Brain microvascular endothelial cell (primary cell): ENCODE data around the gene LARP4B.
A peak's percentile ranks its signal among the peaks of the same experiment; 100 is the strongest.

Experiments used
- DNase-seq: peaks from one replicate; pipeline ENCODE4 v3.0.0-alpha.2; 2020
- H3K27ac ChIP-seq: fragments of 250-450 bp; sonication (Bioruptor Pico); 2 replicates; pipeline ENCODE4 v1.5.1; 2020; ENCODE audit warnings: mild to moderate bottlenecking, moderate library complexity
- H3K27me3 ChIP-seq: fragments of 250-450 bp; sonication (Bioruptor Pico); replicated peaks from 2 replicates; pipeline ENCODE4 v1.5.1; 2020; ENCODE audit warnings: mild to moderate bottlenecking
- H3K36me3 ChIP-seq: fragments of 250-450 bp; sonication (Bioruptor Pico); replicated peaks from 2 replicates; pipeline ENCODE4 v1.5.1; 2020; ENCODE audit warnings: mild to moderate bottlenecking
- H3K4me3 ChIP-seq: 2 replicates; pipeline ENCODE4 v1.5.1; 2011; ENCODE audit warnings: low read depth, mild to moderate bottlenecking, control low read depth, low read length, moderate library complexity
- CTCF ChIP-seq: IDR thresholded peaks from 2 replicates; pipeline ENCODE4 v1.5.1; 2011; ENCODE audit warnings: low read depth, mild to moderate bottlenecking, moderate library complexity, low read length, control low read depth, inconsistent platforms; ENCODE audit errors: missing control alignments
- in situ Hi-C: cut with HindIII; loops from 2 replicates; pipeline ENCODE4 v1.10.0; 2017; ENCODE audit warnings: low sequenced_read_pairs, low pct_ligation_motif_present

Gene LARP4B

GRCh38 chr10:791639-792038, 139.9 kb downstream of the LARP4B start:
- no peak for DNase-seq
- no peak for TF ChIP-seq CTCF
- in situ Hi-C loops, result no loop called here
- Histone ChIP-seq H3K27me3 (no peaks in the 10 kb centered on the region), H3K4me3 (no peak overlapping the region), H3K27ac (no peak overlapping the region), H3K36me3 (no peaks in the 10 kb centered on the region)

- no peak overlapping the region for H3K4me3 ChIP-seq
- DNase-seq, result no peak
- in situ Hi-C loops, result no loop called here
- no peak overlapping the region for H3K27ac ChIP-seq
- H3K36me3 ChIP-seq, result no peaks in the 10 kb centered on the region
- no peaks in the 10 kb centered on the region for H3K27me3 ChIP-seq
- TF ChIP-seq CTCF, result no peak
Observed at GRCh38 chr10:790821-791551, 140.5 kb downstream of the LARP4B start.

- Histone ChIP-seq H3K4me3 (no peak overlapping the region), H3K27me3 (no peaks in the 10 kb centered on the region), H3K36me3 (no peaks in the 10 kb centered on the region), H3K27ac (no peak overlapping the region)
- in situ Hi-C loops, result no loop called here
- DNase-seq, result no peak
- TF ChIP-seq CTCF, result no peak
Observed at GRCh38 chr10:789831-790701, 141.4 kb downstream of the LARP4B start.

GRCh38 chr10:788796-789748, 142.4 kb downstream of the LARP4B start:
- no peaks in the 10 kb centered on the region for H3K36me3 ChIP-seq
- no peak overlapping the region for H3K27ac ChIP-seq
- TF ChIP-seq CTCF, result peak; percentile 86
- in situ Hi-C loops, result no loop called here
- DNase-seq, result peak; percentile 74
- peak overlapping the region; percentile 46 for H3K4me3 ChIP-seq
- no peaks in the 10 kb centered on the region for H3K27me3 ChIP-seq

GRCh38 chr10:787933-788651, 143.4 kb downstream of the LARP4B start:
- H3K4me3 ChIP-seq, result peak overlapping the region; percentile 12
- H3K27me3 ChIP-seq, result no peaks in the 10 kb centered on the region
- no peak overlapping the region for H3K27ac ChIP-seq
- no peaks in the 10 kb centered on the region for H3K36me3 ChIP-seq
- no peak for TF ChIP-seq CTCF
- in situ Hi-C loops, result no loop called here
- peak; percentile 53 for DNase-seq
